Peyer's patch (tissue), 4 donors: Measurements from ENCODE around the gene TLE7.

ENCODE experiments used
- POLR2A ChIP-seq, 2 donors: fragments of 450-650 bp; IDR thresholded peaks; one replicate each; pipeline ENCODE4 v1.5.1; 2017; ENCODE audit warnings: antibody characterized with exemption in 2 of 2, mild to moderate bottlenecking in 2 of 2, moderate library complexity in 2 of 2
- TF ChIP-seq, protein P1 (sequence below), 6 experiments: fragments of 450-650 bp in 4 of 6; fragments of 200-600 bp in 2 of 6; sonication (generic) in 1 of 6; IDR thresholded peaks; one replicate each; pipeline ENCODE4 v1.5.1; 2017 to 2019; ENCODE audit warnings: antibody characterized with exemption in 6 of 6, mild to moderate bottlenecking in 3 of 6, moderate library complexity in 1 of 6

DNA sequence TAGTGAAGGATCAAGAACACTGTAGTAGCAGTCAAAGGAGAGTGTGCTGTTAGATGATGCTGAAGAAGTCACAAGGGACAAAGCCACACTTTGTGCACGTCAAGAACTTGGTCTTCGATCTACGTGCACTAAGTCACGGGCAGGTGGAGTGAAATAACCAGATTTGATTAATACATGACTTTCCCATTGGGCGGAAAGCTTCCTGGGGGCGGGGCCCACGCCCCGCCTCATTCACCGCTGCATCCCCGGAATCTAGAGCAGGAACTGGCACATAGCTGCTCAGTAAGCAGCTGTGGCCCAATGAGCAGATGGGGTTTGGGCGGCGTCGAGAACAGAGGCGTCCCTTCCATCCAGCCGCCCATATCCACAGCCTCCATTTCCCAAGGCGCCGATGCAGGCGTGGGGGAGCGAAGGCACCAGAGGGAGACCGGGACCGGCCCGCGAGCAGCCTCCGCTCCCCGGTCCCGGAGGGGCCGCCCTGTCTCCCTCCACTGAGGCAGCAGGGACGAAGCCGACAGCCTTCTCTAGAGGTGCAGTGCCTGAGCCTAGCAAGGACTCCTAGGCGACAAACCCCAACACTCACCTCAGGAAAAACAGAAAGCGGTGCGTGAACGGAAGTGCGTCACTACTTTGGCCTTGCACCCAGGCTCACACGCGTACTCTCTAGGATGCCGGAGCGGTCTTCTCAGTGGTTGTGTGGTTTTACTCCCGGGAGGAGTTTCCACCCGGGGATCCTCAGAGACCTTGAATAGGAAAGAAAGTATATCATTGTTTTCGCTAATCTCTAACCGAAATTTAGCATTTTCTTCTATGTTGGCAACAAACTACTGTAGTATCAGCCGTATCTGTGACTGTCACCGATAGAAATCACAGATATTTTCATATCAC is 42.4 kb upstream of the TLE7 start:
- TF ChIP-seq, protein P1, sequence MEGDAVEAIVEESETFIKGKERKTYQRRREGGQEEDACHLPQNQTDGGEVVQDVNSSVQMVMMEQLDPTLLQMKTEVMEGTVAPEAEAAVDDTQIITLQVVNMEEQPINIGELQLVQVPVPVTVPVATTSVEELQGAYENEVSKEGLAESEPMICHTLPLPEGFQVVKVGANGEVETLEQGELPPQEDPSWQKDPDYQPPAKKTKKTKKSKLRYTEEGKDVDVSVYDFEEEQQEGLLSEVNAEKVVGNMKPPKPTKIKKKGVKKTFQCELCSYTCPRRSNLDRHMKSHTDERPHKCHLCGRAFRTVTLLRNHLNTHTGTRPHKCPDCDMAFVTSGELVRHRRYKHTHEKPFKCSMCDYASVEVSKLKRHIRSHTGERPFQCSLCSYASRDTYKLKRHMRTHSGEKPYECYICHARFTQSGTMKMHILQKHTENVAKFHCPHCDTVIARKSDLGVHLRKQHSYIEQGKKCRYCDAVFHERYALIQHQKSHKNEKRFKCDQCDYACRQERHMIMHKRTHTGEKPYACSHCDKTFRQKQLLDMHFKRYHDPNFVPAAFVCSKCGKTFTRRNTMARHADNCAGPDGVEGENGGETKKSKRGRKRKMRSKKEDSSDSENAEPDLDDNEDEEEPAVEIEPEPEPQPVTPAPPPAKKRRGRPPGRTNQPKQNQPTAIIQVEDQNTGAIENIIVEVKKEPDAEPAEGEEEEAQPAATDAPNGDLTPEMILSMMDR (IDR thresholded peaks at IDR 0.05) = no peak
- TF ChIP-seq POLR2A (IDR thresholded peaks at IDR 0.05) = peak; percentile 57 to 66
